ENCODE data around the gene NR2C2.

DNA sequence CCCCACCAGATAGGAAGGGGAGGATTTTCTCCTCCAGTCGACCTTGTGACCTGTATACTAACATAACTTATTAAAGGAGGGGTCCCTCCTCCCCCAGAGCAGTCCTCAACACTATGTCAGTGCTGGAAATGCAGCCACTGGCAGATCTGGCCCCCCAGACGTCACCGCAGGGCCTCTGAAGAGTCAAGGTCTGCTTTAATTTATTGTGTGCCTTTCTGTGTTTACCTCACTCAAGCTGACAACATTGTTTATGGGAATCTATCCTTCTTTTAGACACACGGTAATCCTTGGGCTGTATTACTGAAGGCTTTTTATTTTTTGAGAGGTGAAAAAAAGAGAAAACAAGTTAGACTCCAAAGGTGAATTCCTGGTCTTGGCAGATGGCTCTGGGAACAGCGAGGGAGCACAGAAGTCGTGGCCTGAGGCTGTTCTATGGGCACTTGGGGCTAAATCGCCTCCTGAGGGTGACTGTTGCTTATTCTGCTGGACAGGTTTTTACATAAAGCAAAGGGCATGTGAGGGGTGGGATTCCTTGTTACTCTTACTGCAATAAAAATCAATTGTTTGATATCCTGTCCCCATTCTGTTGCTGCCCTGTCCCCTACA, 13.5 kb upstream of the NR2C2 start:
- TF ChIP-seq POLR2AphosphoS5 (IDR thresholded peaks at IDR 0.05; ENCODE audit: low read depth) (no peak), GABPA (IDR thresholded peaks at IDR 0.05; ENCODE audit: low read depth) (no peak), SPI1 (IDR thresholded peaks at IDR 0.05; ENCODE audit: borderline replicate concordance, low read depth) (no peak)
- TF ChIP-seq, protein P1, sequence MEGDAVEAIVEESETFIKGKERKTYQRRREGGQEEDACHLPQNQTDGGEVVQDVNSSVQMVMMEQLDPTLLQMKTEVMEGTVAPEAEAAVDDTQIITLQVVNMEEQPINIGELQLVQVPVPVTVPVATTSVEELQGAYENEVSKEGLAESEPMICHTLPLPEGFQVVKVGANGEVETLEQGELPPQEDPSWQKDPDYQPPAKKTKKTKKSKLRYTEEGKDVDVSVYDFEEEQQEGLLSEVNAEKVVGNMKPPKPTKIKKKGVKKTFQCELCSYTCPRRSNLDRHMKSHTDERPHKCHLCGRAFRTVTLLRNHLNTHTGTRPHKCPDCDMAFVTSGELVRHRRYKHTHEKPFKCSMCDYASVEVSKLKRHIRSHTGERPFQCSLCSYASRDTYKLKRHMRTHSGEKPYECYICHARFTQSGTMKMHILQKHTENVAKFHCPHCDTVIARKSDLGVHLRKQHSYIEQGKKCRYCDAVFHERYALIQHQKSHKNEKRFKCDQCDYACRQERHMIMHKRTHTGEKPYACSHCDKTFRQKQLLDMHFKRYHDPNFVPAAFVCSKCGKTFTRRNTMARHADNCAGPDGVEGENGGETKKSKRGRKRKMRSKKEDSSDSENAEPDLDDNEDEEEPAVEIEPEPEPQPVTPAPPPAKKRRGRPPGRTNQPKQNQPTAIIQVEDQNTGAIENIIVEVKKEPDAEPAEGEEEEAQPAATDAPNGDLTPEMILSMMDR (IDR thresholded peaks at IDR 0.05; ENCODE audit: insufficient read depth, low read length): no peak
- TF ChIP-seq, protein P2, sequence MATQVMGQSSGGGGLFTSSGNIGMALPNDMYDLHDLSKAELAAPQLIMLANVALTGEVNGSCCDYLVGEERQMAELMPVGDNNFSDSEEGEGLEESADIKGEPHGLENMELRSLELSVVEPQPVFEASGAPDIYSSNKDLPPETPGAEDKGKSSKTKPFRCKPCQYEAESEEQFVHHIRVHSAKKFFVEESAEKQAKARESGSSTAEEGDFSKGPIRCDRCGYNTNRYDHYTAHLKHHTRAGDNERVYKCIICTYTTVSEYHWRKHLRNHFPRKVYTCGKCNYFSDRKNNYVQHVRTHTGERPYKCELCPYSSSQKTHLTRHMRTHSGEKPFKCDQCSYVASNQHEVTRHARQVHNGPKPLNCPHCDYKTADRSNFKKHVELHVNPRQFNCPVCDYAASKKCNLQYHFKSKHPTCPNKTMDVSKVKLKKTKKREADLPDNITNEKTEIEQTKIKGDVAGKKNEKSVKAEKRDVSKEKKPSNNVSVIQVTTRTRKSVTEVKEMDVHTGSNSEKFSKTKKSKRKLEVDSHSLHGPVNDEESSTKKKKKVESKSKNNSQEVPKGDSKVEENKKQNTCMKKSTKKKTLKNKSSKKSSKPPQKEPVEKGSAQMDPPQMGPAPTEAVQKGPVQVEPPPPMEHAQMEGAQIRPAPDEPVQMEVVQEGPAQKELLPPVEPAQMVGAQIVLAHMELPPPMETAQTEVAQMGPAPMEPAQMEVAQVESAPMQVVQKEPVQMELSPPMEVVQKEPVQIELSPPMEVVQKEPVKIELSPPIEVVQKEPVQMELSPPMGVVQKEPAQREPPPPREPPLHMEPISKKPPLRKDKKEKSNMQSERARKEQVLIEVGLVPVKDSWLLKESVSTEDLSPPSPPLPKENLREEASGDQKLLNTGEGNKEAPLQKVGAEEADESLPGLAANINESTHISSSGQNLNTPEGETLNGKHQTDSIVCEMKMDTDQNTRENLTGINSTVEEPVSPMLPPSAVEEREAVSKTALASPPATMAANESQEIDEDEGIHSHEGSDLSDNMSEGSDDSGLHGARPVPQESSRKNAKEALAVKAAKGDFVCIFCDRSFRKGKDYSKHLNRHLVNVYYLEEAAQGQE (IDR thresholded peaks at IDR 0.05; ENCODE audit: insufficient replicate concordance, low read depth): no peak
